Gastroesophageal sphincter (tissue), 3 donors: ENCODE data around the gene UCN.

Source experiments
- POLR2A ChIP-seq, 2 donors: fragments of 450-650 bp; IDR thresholded peaks; one replicate each; pipeline ENCODE4 v1.6.1; 2017; ENCODE audit warnings: antibody characterized with exemption in 2 of 2, mild to moderate bottlenecking in 2 of 2, moderate library complexity in 1 of 2
- POLR2AphosphoS5 ChIP-seq: sonication (generic); formaldehyde crosslinking; IDR thresholded peaks from one replicate; pipeline ENCODE4 v1.6.1; 2017; ENCODE audit warnings: antibody characterized with exemption
- TF ChIP-seq, protein P1 (sequence below), 4 experiments: fragments of 200-600 bp in 2 of 4; fragments of 450-650 bp in 2 of 4; sonication (generic) in 1 of 4; IDR thresholded peaks; one replicate each; pipeline ENCODE4 v1.5.1; 2017 to 2019; ENCODE audit warnings: antibody characterized with exemption in 4 of 4, mild to moderate bottlenecking in 2 of 4, moderate library complexity in 2 of 4

GRCh38 chr2:27306573-27307286 is 1.5 kb downstream of the UCN start:
- TF ChIP-seq POLR2A (IDR thresholded peaks at IDR 0.05): no peak
- TF ChIP-seq POLR2AphosphoS5: no peak
- TF ChIP-seq, protein P1, sequence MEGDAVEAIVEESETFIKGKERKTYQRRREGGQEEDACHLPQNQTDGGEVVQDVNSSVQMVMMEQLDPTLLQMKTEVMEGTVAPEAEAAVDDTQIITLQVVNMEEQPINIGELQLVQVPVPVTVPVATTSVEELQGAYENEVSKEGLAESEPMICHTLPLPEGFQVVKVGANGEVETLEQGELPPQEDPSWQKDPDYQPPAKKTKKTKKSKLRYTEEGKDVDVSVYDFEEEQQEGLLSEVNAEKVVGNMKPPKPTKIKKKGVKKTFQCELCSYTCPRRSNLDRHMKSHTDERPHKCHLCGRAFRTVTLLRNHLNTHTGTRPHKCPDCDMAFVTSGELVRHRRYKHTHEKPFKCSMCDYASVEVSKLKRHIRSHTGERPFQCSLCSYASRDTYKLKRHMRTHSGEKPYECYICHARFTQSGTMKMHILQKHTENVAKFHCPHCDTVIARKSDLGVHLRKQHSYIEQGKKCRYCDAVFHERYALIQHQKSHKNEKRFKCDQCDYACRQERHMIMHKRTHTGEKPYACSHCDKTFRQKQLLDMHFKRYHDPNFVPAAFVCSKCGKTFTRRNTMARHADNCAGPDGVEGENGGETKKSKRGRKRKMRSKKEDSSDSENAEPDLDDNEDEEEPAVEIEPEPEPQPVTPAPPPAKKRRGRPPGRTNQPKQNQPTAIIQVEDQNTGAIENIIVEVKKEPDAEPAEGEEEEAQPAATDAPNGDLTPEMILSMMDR (IDR thresholded peaks at IDR 0.05): no peak
